Keratinocyte (primary cell): ENCODE measurements around the gene SIK3. TPM values are rescaled to one million over a fixed set of nuclear protein-coding genes. Genes with fewer than 3 reads are reported as not detected.

Experiments used
- DNase-seq: peaks from one replicate; pipeline ENCODE4 v3.0.0-alpha.2; 2011; ENCODE audit warnings: low read depth, missing footprints, low spot score
- FAIRE-seq: peaks from 2 replicates; lab custom pipeline; 2011; peaks lifted over from hg19 to GRCh38; lab: Jason Lieb, UNC
- H2AFZ ChIP-seq: 2 replicates; pipeline ENCODE4 v1.6.0; 2012; ENCODE audit warnings: low read length, control low read depth, inconsistent platforms; ENCODE audit not compliant: control insufficient read depth
- H3K27ac ChIP-seq: 2 replicates; pipeline ENCODE4 v1.5.1; 2011; ENCODE audit warnings: low read length; ENCODE audit not compliant: control insufficient read depth, insufficient read depth
- H3K27me3 ChIP-seq: 3 replicates; pipeline ENCODE4 v1.6.0; 2011; ENCODE audit warnings: low read length; ENCODE audit not compliant: control insufficient read depth, insufficient read depth; ENCODE audit errors: extremely low read depth
- H3K36me3 ChIP-seq, 2 experiments: 2 replicates in 1 of 2; 3 replicates in 1 of 2; pipeline ENCODE4 v1.5.1; 2011; ENCODE audit warnings: low read length in 2 of 2, mild to moderate bottlenecking in 1 of 2; ENCODE audit not compliant: control insufficient read depth in 2 of 2, insufficient read depth in 2 of 2; ENCODE audit errors: extremely low read depth in 1 of 2
- H3K4me1 ChIP-seq: 3 replicates; pipeline ENCODE4 v1.5.1; 2011; ENCODE audit warnings: low read length; ENCODE audit not compliant: control insufficient read depth, insufficient read depth; ENCODE audit errors: extremely low read depth
- H3K4me2 ChIP-seq: 3 replicates; pipeline ENCODE4 v1.6.0; 2011; ENCODE audit warnings: low read depth, low read length; ENCODE audit not compliant: control insufficient read depth, insufficient read depth; ENCODE audit errors: extremely low read depth
- H3K4me3 ChIP-seq, 3 experiments: fragments of 200-600 bp in 1 of 3; sonication (generic) in 1 of 3; 2 replicates in 2 of 3; 3 replicates in 1 of 3; pipeline ENCODE4 v1.5.1; 2011 to 2016; ENCODE audit warnings: low read length in 3 of 3, mild to moderate bottlenecking in 3 of 3, control low read depth in 2 of 3, inconsistent platforms in 1 of 3, low read depth in 1 of 3, mixed read lengths in 1 of 3, mixed run types in 1 of 3, moderate library complexity in 1 of 3; ENCODE audit not compliant: control insufficient read depth in 2 of 3, insufficient read depth in 2 of 3; ENCODE audit errors: extremely low read depth in 1 of 3
- H3K79me2 ChIP-seq: 2 replicates; pipeline ENCODE4 v1.6.0; 2012; ENCODE audit warnings: low read length; ENCODE audit not compliant: control insufficient read depth, insufficient read depth
- H3K9ac ChIP-seq: 3 replicates; pipeline ENCODE4 v1.6.0; 2011; ENCODE audit warnings: low read length; ENCODE audit not compliant: control insufficient read depth, insufficient read depth; ENCODE audit errors: extremely low read depth
- H3K9me1 ChIP-seq: 3 replicates; pipeline ENCODE4 v1.6.0; 2011; ENCODE audit warnings: low read length; ENCODE audit not compliant: control insufficient read depth, insufficient read depth; ENCODE audit errors: extremely low read depth
- H3K9me3 ChIP-seq: 2 replicates; pipeline ENCODE4 v1.5.1; 2012; ENCODE audit warnings: low read depth, low read length; ENCODE audit not compliant: control insufficient read depth
- H4K20me1 ChIP-seq: 3 replicates; pipeline ENCODE4 v1.6.0; 2011; ENCODE audit warnings: low read length; ENCODE audit not compliant: control insufficient read depth, insufficient read depth; ENCODE audit errors: extremely low read depth
- CTCF ChIP-seq, 3 experiments: IDR thresholded peaks in 1 of 3; conservative IDR thresholded peaks in 1 of 3; optimal IDR thresholded peaks in 1 of 3; 2 replicates in 2 of 3; 3 replicates in 1 of 3; pipeline versions ENCODE3 to v1.5.1; 2011; ENCODE audit warnings: low read length in 3 of 3, mild to moderate bottlenecking in 3 of 3, moderate library complexity in 2 of 3, control low read depth in 1 of 3, inconsistent platforms in 1 of 3; ENCODE audit not compliant: insufficient read depth in 2 of 3; ENCODE audit errors: extremely low read depth in 1 of 3
- EZH2 ChIP-seq: IDR thresholded peaks from one replicate; pipeline ENCODE4 v1.6.1; 2012; ENCODE audit warnings: inconsistent platforms, mild to moderate bottlenecking, low read length, moderate library complexity
- dilution Hi-C: fragments of 300-500 bp; cut with MboI; formaldehyde crosslinking; loops from one replicate; pipeline ENCODE4 v1.7.0; 2020; ENCODE audit warnings: low sequenced_read_pairs; ENCODE audit not compliant: extremely low pct_ligation_motif_present
- polyA plus RNA-seq, 5 experiments: library from polyadenylated mRNA; depleted of rRNA in 3 of 5; stranded (reverse) in 3 of 5; stranded (forward) in 1 of 5; unstranded in 1 of 5; fragments of >200 nt; gene quantifications; 1 replicate in 1 of 5; 2 replicates in 3 of 5; 3 replicates in 1 of 5; pipeline versions ENCODE4 v1.2.1 to v1.2.3, GENCODE V29; 2011 to 2012; ENCODE audit warnings: missing spikeins in 2 of 5, low read depth in 1 of 5, low replicate concordance in 1 of 5

SIK3 gene
- polyA plus RNA-seq, 1 donor (not counting 4 experiments of a cell fraction or from before 2014, with no cell fraction given): 8.2 TPM

DNA sequence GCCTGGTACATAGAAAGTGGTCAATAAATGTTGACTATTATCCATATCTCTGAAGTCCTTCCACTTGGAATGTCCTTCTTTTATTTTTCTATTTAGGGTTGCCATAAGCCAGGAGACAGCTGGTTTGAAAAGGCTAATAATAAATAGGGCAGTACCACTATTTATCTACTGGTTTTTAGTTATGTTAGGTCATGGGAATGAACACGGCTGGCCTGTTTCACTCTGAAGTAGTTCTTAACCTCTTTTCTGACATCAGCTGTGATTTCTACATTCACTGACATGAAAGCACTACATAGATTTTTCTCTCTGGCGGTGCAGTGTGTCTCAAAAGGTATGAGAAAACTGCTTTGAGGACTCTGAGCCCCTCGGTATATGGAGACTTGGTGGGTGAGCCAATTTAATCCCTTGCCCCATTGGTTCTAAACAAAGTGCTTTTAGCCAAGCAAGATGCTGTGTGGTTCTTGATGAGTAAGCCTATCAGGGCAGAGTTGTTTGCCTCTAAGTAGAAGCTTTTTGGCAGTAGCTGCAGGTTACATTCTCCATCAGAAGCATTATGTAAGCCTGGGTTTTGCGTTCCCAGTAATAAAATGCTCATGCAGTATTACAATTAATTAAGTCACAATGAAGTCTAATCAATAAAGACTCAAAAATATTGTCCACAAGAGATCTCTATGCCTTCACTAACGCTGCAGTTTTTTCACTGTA lies 212.1 kb downstream of the SIK3 start:
- H3K27me3 ChIP-seq: no peaks in the 10 kb centered on the region
- H3K79me2 ChIP-seq: no peaks in the 10 kb centered on the region
- TF ChIP-seq CTCF (optimal IDR thresholded peaks at IDR 0.05 in 1 of 3, IDR thresholded peaks at IDR 0.05 in 1 of 3, conservative IDR thresholded peaks at IDR 0.05 in 1 of 3; ENCODE audit: extremely low read depth in 1 of 3, insufficient read depth in 2 of 3, low read length in 3 of 3) (no peak), EZH2 (no peak)
- H3K9me3 ChIP-seq: no peaks in the 10 kb centered on the region
- peaks cover 0 to 2% of the 10 kb centered on the region in 2 experiments for H3K36me3 ChIP-seq
- H2AFZ ChIP-seq: no peak overlapping the region
- no peaks in the 10 kb centered on the region for H3K9me1 ChIP-seq
- H3K4me3 ChIP-seq: no peak overlapping the region
- no peak for DNase-seq
- no peaks in the 10 kb centered on the region for H4K20me1 ChIP-seq
- no peak overlapping the region for H3K27ac ChIP-seq
- H3K4me2 ChIP-seq: no peak overlapping the region
- no peak for FAIRE-seq
- peaks cover 4% of the 10 kb centered on the region for H3K4me1 ChIP-seq
- no peak overlapping the region for H3K9ac ChIP-seq
- dilution Hi-C loops: no loop called here

GRCh38 chr11:116882386-116882785 lies 215.8 kb downstream of the SIK3 start:
- Histone ChIP-seq H3K36me3 (peaks cover 0 to 2% of the 10 kb centered on the region in 2 experiments), H3K79me2 (no peaks in the 10 kb centered on the region), H3K27ac (no peak overlapping the region), H3K4me1 (peaks cover 4% of the 10 kb centered on the region), H3K9ac (no peak overlapping the region), H3K4me3 (no peak overlapping the region), H3K9me1 (no peaks in the 10 kb centered on the region), H4K20me1 (no peaks in the 10 kb centered on the region), H2AFZ (no peak overlapping the region), H3K9me3 (no peaks in the 10 kb centered on the region), H3K27me3 (no peaks in the 10 kb centered on the region), H3K4me2 (no peak overlapping the region)
- TF ChIP-seq EZH2: no peak
- TF ChIP-seq CTCF (optimal IDR thresholded peaks at IDR 0.05 in 1 of 3, IDR thresholded peaks at IDR 0.05 in 1 of 3, conservative IDR thresholded peaks at IDR 0.05 in 1 of 3; ENCODE audit: extremely low read depth in 1 of 3, insufficient read depth in 2 of 3, low read length in 3 of 3): no peak
- DNase-seq: peak; percentile 45
- FAIRE-seq: peak; percentile 81
- dilution Hi-C loops: no loop called here
